Erythroblast (primary cell): ENCODE results near the gene INTS7.

ENCODE experiments used
- GATA1 ChIP-seq: IDR thresholded peaks from 2 replicates; pipeline ENCODE4 v1.6.1; 2011; ENCODE audit warnings: low read depth, mild to moderate bottlenecking, control low read depth, low read length, moderate library complexity
- POLR2A ChIP-seq: IDR thresholded peaks from 2 replicates; pipeline ENCODE4 v1.6.1; 2011; ENCODE audit warnings: mild to moderate bottlenecking, low read length

- TF ChIP-seq POLR2A, result no peak
- TF ChIP-seq GATA1, result no peak
These were observed 142.1 kb downstream of the INTS7 start for GRCh38 chr1:211893260-211893659.
